Mesenteric fat pad (tissue), 1 donor: ENCODE measurements around the gene CNBP. TPM values are rescaled to one million over a fixed set of nuclear protein-coding genes. Genes with fewer than 3 reads are reported as not detected.
A peak's percentile ranks its signal among the peaks of the same experiment; 100 is the strongest.
"Not testable (repeated sequence)": the region's sequence is repeated elsewhere in the genome, so short reads cannot be mapped to it uniquely, and the experiment has no call there.

Experiments used
- DNase-seq: peaks from one replicate; pipeline ENCODE4 v3.0.0-alpha.2; 2020; ENCODE audit warnings: low spot score
- long read RNA-seq: library from polyadenylated mRNA; unstranded; transcript quantifications from one replicate; pipeline ENCODE4 v2.0.0, GENCODE V29; 2020
- total RNA-seq: library from RNA; stranded (reverse); fragmentation: NEBNext Ultra II Directional; extraction: Animal tissue kit (Norgen Biotek cat#: 25700); gene quantifications from one replicate; pipeline ENCODE4 v1.2.1, GENCODE V29; 2021
- donor health status: DM: yes; HTN: yes; CAD: no.

CNBP gene
- 338 TPM for total RNA-seq
- long read RNA-seq, transcript CNBP-201 (5 exons, 1,664 nt), result minor isoform, 532 of 1,989 reads
- long read RNA-seq, transcript CNBP-204 (5 exons, 1,641 nt), result minor isoform, 266 of 1,989 reads
- long read RNA-seq, transcript CNBP-208 (5 exons, 1,549 nt), result minor isoform, 66 of 1,989 reads
- long read RNA-seq, transcript CNBP-207 (5 exons, 1,626 nt), result major isoform, 624 of 1,989 reads
- long read RNA-seq, partial matches to known transcripts, result 41 of 1,989 reads
- long read RNA-seq, other reads (novel, unspliced or antisense), result 418 of 1,989 reads

DNA sequence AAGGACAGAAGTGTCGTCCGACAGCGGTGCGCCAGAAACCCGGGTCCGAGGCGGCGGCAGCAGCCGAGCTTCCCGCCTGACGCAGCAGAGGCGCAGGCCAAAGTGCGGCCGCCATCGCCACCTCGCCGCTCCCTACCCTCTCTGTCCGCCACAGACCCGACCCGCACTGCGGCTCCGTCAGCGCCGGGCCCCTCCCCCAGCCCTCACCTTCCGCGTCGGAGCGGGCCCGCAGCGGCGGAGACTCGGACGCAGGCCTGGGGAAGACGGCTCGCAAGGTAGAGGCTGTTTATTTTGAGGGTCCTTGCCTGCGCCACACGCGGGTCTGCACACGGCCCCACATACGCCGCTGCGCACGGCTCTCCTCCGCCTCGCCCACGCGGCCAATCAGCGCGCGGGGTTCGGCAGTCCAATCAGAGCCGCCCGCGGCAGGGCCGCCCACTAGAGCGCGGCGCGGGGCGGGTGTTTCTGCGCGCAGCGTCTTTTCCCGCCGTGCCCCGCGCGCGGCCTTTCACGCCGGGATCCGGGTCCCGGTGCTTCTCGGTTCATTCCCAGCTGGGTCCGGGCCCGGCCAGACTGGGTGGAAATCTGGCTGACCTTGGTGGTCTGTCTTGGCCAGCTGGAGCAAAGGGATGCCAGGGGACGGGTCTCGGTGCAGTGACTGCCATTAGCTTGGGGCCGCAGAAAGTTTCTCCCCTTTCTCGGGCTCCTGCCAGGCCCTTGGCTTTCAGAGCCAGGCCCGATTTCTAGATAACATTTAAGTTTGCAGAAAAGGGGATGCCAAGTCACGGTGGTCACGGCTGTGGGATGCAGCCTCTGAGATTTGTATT, at the start of gene CNBP:
Gene CNBP (minus strand): TSS at position 328 of the 827 bp plus-strand sequence. CDS start 12,139 bp downstream, outside the sequence.
- peak; percentile 99 for DNase-seq

DNA sequence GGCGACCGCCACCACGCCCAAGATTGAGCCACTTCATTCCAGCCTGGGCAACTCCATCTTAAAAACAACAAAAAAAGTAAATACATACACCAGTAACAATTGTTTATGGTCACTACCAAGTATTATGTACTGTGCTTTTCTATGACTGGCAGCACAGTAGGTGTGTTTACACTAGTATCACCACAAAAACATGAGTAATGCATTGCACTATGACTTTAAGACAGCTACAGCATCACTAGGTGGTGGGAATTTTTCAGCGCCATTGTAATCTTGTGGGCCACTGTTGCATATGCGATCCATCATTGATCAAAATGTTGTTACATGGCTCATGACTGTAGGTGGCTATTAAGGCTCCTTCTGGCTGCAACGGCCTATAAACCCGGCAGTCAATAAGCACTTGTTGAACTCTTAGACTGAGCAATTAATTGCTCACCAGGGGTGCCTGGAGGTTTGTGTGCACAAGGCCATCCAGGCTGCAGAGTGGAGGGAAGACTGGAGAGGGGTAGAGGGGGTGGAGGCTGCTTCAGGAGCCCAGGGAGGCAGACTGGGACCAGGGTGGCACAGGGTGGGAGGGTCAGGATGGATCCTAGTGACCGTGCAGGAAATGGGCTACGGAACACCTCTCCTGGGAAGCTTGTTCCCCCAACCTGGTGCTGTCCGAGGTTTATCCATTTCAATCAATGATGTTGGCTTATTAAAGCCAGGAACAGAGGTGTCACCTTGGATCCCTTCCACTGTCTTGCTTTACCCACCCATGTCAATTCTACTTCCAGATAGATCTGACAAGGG, 47.8 kb upstream of the CNBP start:
- no peak for DNase-seq

DNA sequence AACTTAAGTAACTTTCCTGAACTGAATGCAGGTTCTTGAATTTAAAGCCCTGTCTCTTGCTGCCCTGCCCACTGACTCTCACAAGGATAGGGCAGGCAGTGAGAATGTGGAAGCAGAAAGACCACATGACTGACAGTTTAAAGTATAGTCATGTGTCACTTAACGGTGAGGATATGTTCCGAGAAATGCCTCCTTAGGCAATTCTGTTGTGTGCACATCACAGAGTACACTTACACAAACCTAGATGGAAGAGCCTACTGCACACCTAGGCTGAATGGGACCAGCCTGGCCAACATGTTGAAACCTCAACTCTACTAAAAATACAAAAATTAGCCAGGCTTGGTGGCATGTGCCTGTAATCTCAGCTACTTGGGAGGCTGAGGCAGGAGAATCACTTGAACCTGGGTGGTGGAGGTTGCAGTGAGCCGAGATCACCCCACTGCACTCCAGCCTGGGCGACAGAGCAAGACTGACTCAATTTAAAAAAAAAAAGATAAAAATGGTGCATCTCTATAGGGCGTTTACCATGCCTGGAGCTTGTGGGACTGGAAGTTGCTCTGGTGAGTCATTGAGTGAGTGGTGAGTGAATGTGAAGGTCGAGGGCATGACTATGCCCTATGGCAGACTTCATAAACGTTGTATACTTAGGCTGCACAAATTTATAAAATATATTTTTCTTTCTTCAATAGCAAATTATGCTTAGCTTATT, 46.8 kb upstream of the CNBP start:
- DNase-seq, result no peak

DNA sequence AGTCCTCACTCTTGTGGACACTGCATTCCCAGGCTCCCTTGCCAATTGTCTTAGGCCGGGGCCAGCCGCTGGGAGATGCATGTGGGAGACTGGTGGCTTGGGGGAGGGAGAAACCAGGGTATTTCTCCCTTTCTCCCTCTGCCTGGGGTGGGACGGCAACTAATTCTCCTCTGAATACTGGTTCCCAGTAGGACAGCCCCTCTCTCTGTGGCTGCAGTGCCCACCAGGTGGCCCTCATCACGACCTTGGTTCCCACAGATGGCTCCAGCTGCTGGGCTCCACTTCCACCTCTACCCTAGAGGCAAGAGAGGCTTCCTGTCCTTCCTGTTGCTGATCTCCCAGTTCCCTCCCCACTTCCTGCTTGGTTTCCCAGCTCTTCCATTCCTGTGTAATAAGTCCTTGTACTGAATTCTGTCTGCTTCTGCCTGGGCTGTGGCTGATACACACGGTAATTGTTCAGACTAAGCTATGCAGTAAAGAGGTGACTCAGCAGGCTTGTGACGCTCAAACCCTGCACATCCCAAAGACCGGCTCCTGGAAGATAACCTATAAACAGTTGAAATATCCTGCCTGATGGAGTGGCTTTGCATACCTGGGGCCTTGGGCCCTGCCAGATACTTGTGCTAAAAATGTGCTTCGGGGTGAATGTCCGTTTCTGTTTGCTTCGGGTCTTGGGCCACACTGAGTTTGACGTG, 45.3 kb upstream of the CNBP start:
- no peak for DNase-seq

DNA sequence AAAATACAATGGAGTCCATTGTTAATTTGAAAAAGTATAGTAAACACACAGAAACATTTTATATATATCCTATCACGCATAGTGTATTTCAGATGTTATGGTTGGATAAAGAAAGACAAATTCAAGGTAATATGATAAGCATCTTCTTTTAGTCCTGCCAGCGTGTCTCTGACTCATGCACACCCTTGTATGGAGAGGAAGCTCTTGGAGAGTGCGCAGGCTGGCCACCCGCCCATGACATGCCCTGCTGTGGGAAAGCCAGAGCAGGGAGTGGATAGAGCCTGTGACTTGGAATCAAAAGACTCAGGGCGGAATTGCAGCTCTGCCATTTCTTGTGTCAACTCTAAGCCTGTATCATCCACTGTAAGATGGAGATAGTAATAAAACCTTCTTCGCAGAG, 42.7 kb upstream of the CNBP start:
- no peak for DNase-seq

DNA sequence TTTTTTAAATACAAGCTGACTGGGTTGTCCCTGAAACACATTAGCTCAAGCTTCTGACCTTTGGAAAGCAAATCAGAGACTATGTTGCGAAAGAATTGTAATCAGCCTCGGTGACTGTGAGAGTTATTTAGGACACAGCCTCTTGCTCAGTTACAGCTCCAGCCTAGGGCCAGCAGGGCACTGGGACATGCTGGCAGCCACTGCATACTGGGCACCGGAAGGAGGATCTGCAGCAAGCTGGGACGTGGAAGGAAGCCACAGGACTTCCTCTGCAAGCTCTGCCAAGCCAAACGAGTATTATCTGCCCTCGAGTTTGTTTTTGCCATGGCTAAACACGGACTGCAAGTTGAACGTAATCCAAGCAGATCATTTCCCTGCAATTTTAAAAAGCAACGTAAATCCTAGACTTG, 41.3 kb upstream of the CNBP start:
- DNase-seq, result no peak

DNA sequence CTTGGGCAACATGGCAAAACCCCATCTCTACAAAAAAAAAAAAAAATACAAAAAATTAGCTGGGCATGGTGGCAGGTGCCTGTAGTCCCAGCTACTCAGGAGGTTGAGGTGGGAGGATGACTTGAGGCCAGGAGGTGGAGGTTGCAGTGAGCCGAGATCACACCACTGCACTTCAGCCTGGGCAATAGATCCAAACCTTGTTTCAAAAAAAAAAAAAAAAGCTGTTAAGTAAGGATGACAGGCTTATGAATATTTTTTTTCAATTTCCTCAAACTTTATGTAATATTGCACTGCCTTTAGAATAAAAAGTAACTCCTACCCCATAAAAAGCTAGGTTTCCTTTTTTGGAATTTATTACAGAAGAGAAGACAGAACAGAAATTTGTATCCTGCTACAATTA, 40.7 kb upstream of the CNBP start:
- not testable (repeated sequence) for DNase-seq

DNA sequence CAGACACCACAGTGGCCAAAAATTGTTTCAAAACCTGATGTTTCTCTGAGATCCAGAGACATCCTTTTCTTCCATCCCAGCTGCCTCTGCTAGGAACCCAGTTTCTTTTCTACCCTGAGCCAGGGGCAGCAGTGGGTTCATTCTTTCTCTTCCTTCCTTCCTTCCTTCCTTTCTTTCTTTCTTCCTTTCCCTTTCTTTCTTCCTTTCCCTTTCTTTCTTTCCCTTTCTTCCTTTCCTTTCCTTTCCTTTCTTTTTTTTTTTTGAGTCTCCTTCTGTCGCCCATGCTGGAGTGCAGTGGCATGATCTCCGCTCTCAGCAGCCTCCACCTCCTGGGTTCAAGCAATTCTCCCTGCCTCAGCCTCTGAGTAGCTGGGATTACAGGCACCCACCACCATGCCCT, 35.0 kb upstream of the CNBP start:
- no peak for DNase-seq

DNA sequence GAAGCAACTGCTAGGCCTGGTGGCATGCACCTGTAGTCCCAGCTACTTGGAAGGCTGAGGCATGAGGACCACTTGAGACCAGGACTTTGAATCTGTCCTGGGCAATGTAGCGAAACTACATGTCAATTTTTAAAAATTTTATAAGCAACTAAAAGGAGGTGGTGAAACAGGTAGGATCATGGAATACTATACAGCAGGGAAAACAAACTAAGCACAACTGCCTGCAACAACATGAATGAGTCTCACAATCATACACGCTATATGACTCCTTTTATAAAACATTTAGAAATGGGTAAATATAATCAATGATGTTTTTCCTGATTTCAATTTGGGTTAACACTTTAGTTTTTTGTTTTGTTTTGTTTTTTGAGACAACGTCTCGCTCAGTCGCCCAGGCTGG, 29.5 kb upstream of the CNBP start:
- DNase-seq, result peak; percentile 1

DNA sequence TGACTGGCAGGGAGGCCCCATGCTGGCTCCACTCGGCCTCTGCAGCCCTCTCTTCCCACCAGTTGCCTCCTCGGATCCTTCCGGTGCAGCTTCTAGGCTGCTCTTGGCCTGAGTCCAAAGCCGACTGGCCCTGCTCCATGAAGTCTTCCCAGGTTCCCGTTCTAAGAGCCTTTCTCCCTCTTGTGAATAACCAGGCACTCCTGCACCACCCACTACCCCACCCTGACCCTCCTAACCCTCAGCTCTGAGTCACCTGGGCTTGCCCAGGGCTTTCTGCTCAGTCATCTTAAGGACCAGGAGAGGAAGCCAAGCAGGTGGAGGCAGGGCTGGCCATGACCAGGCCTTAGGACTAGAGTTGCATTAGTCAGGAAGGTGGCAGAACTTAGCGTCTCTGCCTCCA, 28.1 kb upstream of the CNBP start:
- no peak for DNase-seq

DNA sequence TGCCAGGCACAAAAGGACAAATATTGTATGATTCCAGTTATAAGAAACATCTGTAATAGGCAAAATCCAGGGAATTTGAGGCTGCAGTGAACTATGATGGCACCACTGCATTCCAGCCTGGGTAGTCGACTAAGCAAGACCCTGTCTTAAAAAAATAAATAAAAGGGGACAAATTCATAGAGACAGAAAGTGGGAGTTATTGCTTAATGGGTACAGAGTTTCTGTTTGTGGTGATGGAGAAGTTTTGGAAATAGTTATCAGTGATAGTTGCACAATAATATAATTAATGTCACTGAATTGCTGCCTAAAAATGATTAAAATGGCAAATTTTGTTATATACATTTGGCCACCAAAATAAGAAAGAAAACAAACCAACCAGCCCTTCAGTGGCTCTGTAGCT, 27.6 kb upstream of the CNBP start:
- DNase-seq, result no peak

DNA sequence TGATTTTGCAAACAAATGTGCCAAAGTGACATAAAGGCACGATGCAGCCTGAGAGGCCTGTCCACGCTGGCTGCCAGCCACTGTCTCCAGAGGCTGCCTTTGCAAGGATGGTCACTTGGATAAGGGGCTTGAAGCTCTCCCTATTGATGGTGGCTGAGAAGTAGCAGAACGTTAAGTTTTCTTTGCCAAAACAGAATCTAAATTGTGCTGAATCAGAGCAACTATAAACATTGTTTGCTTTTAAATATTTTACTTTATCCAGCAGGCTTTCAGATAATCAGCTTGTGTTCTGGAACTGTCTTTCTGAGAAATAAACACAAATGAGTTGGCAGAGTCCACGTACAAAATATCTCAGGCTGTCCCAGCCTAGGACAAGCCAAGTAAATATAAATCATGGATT, 23.8 kb upstream of the CNBP start:
- DNase-seq, result no peak

DNA sequence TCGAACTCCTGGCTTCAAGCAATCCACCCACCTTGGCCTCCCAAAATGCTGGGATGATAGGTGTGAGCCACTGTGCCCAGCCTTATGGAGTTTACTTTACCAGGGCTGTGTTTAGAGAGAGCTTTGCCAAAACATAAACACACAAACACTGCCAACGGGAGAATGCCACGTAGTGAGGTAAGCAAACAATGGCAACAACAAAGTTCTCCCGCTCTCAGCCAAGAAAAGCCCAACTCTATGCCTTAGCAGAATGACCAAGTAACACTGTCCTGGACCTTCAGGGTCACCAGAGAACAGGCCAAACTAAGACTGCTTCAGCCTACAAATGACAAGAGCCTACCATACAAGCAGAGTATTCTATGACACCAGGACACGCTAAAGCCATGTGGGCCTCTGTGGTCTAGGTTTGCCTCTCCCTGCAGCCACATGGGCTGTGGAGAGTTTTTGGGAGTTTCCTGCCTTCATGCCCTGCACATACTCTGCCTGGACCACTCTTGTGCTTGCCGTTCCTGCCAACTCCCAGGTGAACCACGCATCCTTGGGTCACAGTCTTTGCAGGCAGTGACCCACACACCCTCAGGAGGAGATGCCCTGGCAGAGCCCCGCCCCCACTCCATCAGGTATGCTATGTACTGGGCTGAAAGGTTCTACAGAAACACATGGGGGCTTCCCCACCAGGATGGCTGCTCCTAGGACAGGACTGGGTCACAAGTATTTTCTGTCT, 21.6 kb upstream of the CNBP start:
- DNase-seq, result no peak

DNA sequence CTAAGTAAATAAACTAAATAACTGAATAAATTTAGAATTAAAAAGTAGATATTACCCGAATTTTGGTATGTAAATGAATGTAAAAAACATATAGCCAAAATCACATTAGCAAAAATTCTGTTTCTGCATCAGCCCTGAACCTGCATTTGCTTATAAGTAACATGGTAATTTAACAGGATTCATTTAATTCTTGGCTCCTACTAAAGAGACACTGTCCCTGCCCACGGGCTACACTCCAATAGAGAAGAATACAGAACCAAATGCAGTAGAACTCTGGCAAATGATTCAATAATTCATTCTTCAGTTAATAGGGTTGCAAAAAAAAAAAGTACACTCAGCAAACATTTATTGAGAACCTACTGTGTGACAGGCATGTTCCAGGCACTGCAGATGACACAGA, 20.8 kb upstream of the CNBP start:
- DNase-seq, result no peak

DNA sequence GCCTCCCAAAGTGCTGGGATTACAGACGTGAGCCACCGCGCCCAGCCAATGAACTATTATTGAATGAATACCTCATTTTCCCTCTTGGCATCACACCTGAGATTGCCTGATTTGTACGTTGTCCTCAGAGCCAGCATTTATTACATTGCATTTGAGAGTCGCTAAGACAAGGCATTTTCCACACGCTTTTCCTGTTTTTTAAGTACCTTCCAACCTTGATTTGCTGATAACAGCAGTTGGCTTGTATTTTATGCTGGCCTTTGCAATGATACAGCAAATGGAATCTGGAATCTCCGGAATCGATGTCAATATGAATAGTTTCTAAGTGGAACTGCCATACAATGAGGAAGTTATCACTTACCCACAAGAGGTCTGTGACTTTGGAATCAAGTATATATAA, 15.7 kb upstream of the CNBP start:
- DNase-seq, result no peak

DNA sequence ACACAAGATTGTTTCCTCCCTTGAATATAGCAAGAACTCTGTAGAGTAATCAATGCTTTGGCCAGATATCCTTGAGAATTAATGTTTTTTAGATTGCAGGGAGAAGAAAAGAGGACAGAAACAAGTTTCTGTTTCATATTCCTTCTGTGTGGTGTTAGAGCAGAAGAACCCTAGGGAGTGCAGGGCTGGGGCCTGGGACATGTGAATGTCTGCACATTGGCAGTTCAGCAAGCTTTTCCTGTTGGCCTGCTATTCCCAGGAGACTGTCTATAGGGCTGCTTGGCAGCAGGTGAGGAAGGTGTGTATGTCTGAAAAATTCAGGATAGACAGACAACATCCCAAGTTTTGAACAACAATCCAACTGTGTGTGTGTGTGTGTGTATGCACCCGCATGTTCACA, 13.6 kb upstream of the CNBP start:
- no peak for DNase-seq

DNA sequence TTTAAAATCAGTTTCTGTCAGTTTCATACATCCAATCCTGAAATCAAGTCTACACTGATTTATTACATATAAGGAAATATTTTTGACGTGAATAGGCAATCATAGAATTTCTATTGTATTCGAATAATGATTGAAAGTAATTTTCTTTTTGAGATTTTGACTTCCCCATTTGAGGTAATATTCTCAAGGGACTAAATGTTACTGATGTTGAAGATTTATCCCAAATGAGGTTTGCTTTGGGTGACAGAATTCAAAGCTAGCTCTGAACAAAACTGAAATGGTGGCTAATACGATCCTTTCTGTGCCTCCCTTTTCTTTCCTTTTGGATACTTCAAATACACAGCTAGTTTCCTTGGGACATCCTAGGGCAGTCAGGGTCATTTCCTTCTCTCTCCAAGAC, 12.9 kb upstream of the CNBP start:
- DNase-seq, result no peak

DNA sequence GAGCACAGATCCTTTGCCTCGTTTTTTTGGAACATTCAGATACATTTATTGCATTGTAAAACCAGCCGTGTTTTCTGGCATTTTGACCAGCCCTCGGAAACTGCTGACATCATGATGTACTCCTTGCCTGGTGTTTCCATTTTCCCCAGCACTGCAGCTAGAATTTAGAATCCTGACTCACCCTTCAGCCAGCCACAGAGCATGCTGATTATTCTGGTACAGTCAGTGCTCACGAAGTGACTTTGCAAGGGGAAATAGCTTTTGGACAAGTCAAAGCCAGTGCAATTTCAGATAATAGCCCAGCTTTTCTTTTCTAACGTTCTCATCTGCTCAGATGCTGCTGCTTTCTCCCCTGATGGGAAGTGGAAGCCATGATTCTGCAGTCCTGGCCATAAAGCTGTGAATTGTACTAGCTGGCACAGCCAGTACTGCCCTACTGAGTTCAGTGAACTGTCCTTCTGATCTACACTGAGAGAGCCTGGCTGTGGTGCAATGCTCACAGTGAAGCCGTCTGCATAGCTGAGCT, 12.1 kb upstream of the CNBP start:
- DNase-seq, result no peak

DNA sequence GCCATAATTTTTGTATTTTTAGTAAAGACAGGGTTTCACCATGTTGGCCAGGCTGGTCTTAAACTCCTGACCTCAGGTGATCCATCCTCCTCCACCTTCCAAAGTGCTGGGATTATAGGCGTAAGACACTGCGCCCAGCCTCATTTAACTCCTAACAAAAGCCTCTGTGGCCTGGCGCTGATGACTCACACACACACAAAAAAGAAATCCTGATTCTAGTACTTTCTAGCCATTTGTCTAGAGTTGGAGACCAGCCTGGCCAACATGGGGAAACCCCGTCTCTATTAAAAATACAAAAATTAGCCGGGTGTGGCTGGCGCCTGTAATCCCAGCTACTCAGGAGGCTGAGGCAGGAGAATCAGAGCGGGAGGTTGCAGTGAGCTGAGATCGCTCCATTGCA, 6.1 kb upstream of the CNBP start:
- not testable (repeated sequence) for DNase-seq

DNA sequence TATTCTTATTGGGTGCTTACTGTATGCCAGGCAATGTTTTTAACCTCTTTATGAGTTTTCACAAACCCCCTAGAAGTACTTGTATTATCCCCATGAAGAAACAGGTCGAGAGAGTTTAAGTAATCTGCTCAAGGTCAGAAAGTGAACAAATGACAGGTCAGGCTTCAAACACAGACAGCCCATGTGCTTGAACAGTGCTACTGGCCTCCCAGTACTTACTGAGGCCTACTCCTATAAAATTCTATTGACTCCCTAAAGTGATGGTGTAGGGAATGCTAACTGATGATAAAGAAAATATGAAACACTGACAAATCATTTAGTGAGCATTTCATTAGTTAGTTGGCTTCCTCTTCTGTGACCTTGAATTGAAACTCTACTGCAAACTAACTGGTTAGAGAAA, 4.2 kb upstream of the CNBP start:
- DNase-seq, result no peak
